ENCODE results near the gene CCDC28B. TPM values are rescaled to one million over a fixed set of nuclear protein-coding genes. Genes with fewer than 3 reads are reported as not detected.

The CCDC28B gene
- total RNA-seq, 4 donors from 2014 or later: 2.7 to 8.0 (median 5.6) TPM

DNA sequence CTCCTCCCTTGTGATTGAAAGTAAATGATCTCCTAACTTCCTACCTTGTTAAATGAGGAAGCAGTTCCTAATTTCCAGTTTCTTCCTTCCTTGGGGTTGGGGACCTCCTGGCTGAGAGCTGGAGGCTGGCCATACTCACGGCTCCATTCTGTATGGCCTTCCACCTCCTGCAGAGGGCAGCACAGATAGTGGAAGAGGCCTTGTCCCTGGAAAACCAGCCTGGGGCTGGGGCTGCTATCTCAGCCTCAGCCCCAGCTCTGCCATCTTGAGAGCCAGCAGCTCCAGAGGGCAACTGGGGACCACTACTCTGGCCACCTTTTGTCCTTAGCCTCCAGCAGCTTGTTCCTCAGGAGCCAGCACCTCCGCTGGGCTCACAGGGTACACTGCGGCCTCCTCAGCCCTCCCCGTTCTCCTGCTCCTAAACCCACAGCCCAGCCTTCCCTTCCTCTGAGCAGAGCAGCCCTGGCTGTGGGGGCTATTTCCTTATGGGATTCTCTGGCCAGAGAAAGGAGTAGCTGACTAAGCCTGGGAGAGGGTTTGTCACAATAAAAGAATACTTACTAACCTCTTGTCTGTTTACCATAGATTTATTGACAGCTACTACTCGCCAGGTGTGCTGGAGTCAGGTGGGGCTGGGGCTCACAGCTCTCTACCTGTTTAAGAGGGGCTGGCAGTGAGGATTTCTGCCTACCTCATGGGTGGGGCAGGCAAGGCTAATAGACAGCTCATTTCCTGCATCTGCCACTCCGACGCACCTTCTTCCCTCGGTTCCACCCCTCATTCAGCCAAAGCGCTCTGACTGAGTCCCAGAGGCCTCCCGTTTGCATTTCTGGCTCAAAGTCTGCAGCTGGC is 15.5 kb downstream of the CCDC28B start:
- no peak overlapping the region for H3K4me3 ChIP-seq
- no peaks in the 10 kb centered on the region for H3K9me3 ChIP-seq
- TF ChIP-seq POLR2A (IDR thresholded peaks at IDR 0.05) (no peak), EP300 (IDR thresholded peaks at IDR 0.05) (no peak), POLR2AphosphoS5 (IDR thresholded peaks at IDR 0.05) (no peak)
- TF ChIP-seq, protein P1, sequence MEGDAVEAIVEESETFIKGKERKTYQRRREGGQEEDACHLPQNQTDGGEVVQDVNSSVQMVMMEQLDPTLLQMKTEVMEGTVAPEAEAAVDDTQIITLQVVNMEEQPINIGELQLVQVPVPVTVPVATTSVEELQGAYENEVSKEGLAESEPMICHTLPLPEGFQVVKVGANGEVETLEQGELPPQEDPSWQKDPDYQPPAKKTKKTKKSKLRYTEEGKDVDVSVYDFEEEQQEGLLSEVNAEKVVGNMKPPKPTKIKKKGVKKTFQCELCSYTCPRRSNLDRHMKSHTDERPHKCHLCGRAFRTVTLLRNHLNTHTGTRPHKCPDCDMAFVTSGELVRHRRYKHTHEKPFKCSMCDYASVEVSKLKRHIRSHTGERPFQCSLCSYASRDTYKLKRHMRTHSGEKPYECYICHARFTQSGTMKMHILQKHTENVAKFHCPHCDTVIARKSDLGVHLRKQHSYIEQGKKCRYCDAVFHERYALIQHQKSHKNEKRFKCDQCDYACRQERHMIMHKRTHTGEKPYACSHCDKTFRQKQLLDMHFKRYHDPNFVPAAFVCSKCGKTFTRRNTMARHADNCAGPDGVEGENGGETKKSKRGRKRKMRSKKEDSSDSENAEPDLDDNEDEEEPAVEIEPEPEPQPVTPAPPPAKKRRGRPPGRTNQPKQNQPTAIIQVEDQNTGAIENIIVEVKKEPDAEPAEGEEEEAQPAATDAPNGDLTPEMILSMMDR (IDR thresholded peaks at IDR 0.05): peak in 3 of 4 experiments; percentile 46 to 72 (median 71)
- WGBS, 2 donors (ENCODE audit: low coverage in 1 of 2): 20 to 60% methylated on average over 1 to 3 of the region's 10 CpGs
- H3K4me1 ChIP-seq: peaks cover 0 to 16% (median 2%) of the 10 kb centered on the region in 3 donors
- ATAC-seq: peak; percentile 60
- peaks cover 0 to 78% of the 10 kb centered on the region in 2 donors for H3K36me3 ChIP-seq
- H3K27me3 ChIP-seq: no peaks in the 10 kb centered on the region
- peak overlapping the region in 2 of 4 donors; percentile 8 to 23 for H3K27ac ChIP-seq

DNA sequence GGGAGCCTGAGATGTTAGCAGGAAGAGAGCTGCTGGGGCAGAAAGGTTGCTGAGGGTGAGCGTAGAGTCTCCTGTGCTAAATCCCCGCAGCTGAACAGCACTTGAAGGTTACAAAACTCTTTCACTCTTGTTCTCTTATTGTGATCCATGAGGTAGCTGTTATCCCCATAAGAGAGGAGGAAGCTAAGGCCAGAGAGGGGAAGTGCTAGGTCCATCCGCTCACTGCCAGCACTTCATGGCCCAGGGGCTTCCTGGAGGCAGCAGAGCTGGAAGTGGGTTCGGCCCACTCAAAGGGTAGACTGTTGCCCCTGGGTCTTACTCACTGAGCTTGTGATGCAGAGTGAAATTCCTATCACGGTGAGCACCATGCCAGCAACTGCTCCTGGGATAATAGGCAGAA is 16.2 kb downstream of the CCDC28B start:
- Histone ChIP-seq H3K36me3 (peaks cover 0 to 78% of the 10 kb centered on the region in 2 donors), H3K27me3 (no peaks in the 10 kb centered on the region), H3K4me1 (peaks cover 0 to 23% (median 9%) of the 10 kb centered on the region in 3 donors), H3K4me3 (no peak overlapping the region), H3K27ac (peak overlapping the region in 1 of 4 donors; percentile 23), H3K9me3 (no peaks in the 10 kb centered on the region)
- ATAC-seq: no peak
- no CpG with 5 or more reads among the region's 5 CpGs for WGBS, 2 donors (ENCODE audit: low coverage in 1 of 2)
- TF ChIP-seq POLR2A (IDR thresholded peaks at IDR 0.05) (no peak), EP300 (IDR thresholded peaks at IDR 0.05) (no peak), POLR2AphosphoS5 (IDR thresholded peaks at IDR 0.05) (no peak)
- TF ChIP-seq, protein P1 (IDR thresholded peaks at IDR 0.05): no peak

DNA sequence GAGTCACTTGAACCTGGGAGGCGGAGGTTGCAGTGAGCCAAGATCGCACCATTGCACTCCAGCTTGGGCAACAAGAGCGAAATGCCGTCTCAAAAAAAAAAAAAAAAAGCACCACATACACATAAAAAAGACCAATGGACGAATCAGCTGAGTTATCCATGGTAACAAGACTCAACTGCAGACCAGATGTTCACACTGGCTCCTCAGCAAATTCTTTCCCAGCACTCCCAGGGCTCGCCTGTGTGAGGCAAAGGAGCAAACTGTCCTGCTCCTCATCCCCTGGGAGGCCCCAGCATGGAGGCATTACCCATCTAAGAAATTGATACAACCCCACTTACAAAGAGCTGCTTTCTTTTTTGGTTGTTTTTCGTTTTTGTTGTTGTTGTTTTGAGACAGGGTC is 18.6 kb downstream of the CCDC28B start:
- H3K4me1 ChIP-seq: peaks cover 6 to 39% (median 20%) of the 10 kb centered on the region in 3 donors
- no peaks in the 10 kb centered on the region for H3K27me3 ChIP-seq
- peaks cover 0 to 67% of the 10 kb centered on the region in 2 donors for H3K36me3 ChIP-seq
- H3K9me3 ChIP-seq: no peaks in the 10 kb centered on the region
- WGBS, 2 donors (ENCODE audit: low coverage in 1 of 2): 63 to 82% methylated on average over 2 to 6 of the region's 7 CpGs
- H3K27ac ChIP-seq: no peak overlapping the region
- ATAC-seq: no peak
- TF ChIP-seq EP300 (IDR thresholded peaks at IDR 0.05) (no peak), POLR2AphosphoS5 (IDR thresholded peaks at IDR 0.05) (no peak), POLR2A (IDR thresholded peaks at IDR 0.05) (no peak)
- TF ChIP-seq, protein P1 (IDR thresholded peaks at IDR 0.05): no peak
- no peak overlapping the region for H3K4me3 ChIP-seq

DNA sequence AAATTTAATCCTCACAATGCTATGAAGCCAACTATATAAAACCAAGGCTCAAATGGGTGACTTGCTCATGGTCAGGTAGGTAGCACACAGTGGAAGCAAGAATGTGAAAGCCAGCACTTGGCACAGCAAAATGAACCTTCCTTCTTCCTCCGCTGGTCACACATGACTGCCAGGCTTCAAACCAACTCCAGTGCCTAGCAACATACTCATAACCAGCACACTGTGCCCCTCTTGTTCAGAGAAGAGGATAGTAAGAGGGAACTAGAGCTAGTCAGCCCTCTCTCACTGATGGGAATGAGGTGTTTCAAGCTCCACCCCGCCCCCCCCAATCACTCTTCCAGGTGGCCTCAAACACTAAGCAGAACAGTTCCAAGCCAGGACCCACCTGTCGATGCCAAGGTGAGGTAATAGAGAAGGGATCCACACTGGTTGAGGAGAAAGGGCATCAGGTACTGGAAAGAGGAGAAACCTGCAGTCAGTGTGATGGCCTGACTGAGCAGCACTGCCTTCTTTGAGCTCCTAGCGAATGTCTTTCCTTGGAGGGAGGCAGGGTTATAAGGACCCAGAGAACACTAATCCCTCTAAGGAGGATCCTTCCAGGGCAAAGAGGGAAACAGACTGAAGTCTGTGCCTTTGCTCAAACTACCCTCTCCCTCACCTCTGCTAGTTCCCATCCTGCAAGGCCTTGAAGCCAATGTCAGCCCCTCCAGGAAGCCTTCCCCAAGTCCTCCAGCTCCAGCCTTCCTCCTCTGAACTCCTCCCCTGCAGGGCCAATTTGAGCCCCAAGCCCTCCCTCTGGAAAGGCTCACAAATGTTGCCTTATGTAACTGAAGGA is 20.6 kb downstream of the CCDC28B start:
- Histone ChIP-seq H3K27me3 (no peaks in the 10 kb centered on the region), H3K4me1 (peaks cover 6 to 41% (median 20%) of the 10 kb centered on the region in 3 donors), H3K36me3 (peaks cover 0 to 67% of the 10 kb centered on the region in 2 donors), H3K4me3 (peak overlapping the region; percentile 65 to 96), H3K27ac (peak overlapping the region in 2 of 4 donors; percentile 90 to 92), H3K9me3 (no peaks in the 10 kb centered on the region)
- WGBS, 2 donors (ENCODE audit: low coverage in 1 of 2): 92% methylated on average over 2 of the region's 4 CpGs
- ATAC-seq: no peak
- TF ChIP-seq, protein P1 (IDR thresholded peaks at IDR 0.05): no peak
- TF ChIP-seq POLR2AphosphoS5 (IDR thresholded peaks at IDR 0.05): no peak
- TF ChIP-seq POLR2A (IDR thresholded peaks at IDR 0.05): no peak
- no peak for TF ChIP-seq EP300 (IDR thresholded peaks at IDR 0.05)
